ENCODE measurements around the gene HSD17B4. TPM values are rescaled to one million over a fixed set of nuclear protein-coding genes. Genes with fewer than 3 reads are reported as not detected.

HSD17B4 gene
- total and polyA plus RNA-seq, 2 of the 13 experiments (the other 11 are each of a cell fraction or from before 2014, with no cell fraction given) = 178 to 399 TPM

- TF ChIP-seq AHDC1 (CRISPR knock-in tag; IDR thresholded peaks at IDR 0.05; ENCODE audit: borderline replicate concordance) (no peak), GFI1 (CRISPR knock-in tag; IDR thresholded peaks at IDR 0.05; ENCODE audit: borderline replicate concordance) (no peak), MXI1 (IDR thresholded peaks at IDR 0.05; ENCODE audit: borderline replicate concordance, low read depth, low read length) (no peak), ZFP1 (CRISPR knock-in tag; IDR thresholded peaks at IDR 0.05) (no peak), ZSCAN29 (CRISPR knock-in tag; conservative IDR thresholded peaks at IDR 0.05) (no peak), FOSL2 (CRISPR knock-in tag; IDR thresholded peaks at IDR 0.05) (no peak), ZSCAN21 (CRISPR knock-in tag; IDR thresholded peaks at IDR 0.05; ENCODE audit: borderline replicate concordance) (no peak), DBP (CRISPR knock-in tag; IDR thresholded peaks at IDR 0.05; ENCODE audit: not compliant biosample characterization) (no peak), ZBTB20 (CRISPR knock-in tag; IDR thresholded peaks at IDR 0.05; ENCODE audit: borderline replicate concordance, low read depth) (no peak), FOXP4 (CRISPR knock-in tag; IDR thresholded peaks at IDR 0.05) (no peak), KLF13 (CRISPR knock-in tag; IDR thresholded peaks at IDR 0.05) (no peak), HCFC1 (IDR thresholded peaks at IDR 0.05; ENCODE audit: low read depth, low read length) (no peak), ZNF724P (CRISPR knock-in tag; IDR thresholded peaks at IDR 0.05; ENCODE audit: borderline replicate concordance) (no peak), TBL1XR1 (IDR thresholded peaks at IDR 0.05; ENCODE audit: borderline replicate concordance, low read length, partially characterized antibody) (no peak), MXD1 (CRISPR knock-in tag; IDR thresholded peaks at IDR 0.05) (no peak)
These were observed 24.0 kb downstream of the HSD17B4 start (continued) for GRCh38 chr5:119476341-119476740.
